CD14-positive monocyte (primary cell): ENCODE results near the gene MAD1L1. TPM values are rescaled to one million over a fixed set of nuclear protein-coding genes. Genes with fewer than 3 reads are reported as not detected.

Source experiments
- DNase-seq, 3 donors: peaks; one replicate each; pipeline ENCODE4 v3.0.0-alpha.2; 2011 to 2022
- H2AFZ ChIP-seq: 2 replicates; pipeline ENCODE4 v1.6.0; 2012; ENCODE audit warnings: mild to moderate bottlenecking, low read depth, low read length, inconsistent platforms; ENCODE audit not compliant: insufficient read depth, poor library complexity, severe bottlenecking
- H3K27ac ChIP-seq, 2 donors: 1 replicate in 1 of 2; 2 replicates in 1 of 2; pipeline ENCODE4 v1.5.1; 2012 to 2013; ENCODE audit warnings: low read length in 2 of 2, control low read depth in 1 of 2, inconsistent platforms in 1 of 2, low read depth in 1 of 2, mild to moderate bottlenecking in 1 of 2
- H3K27me3 ChIP-seq, 2 donors: one replicate each; pipeline versions ENCODE4 v1.6.0 to v1.6.1; 2011 to 2013; ENCODE audit warnings: low read length in 2 of 2; ENCODE audit not compliant: control insufficient read depth in 2 of 2, insufficient read depth in 2 of 2
- H3K36me3 ChIP-seq, 2 donors: replicated peaks in 1 of 2; 1 replicate in 1 of 2; 2 replicates in 1 of 2; pipeline versions ENCODE4 v1.5.1 to v1.6.1; 2012 to 2013; ENCODE audit warnings: low read length in 2 of 2, control low read depth in 1 of 2, inconsistent platforms in 1 of 2, mild to moderate bottlenecking in 1 of 2; ENCODE audit not compliant: insufficient read depth in 2 of 2, control insufficient read depth in 1 of 2
- H3K4me1 ChIP-seq, 2 donors: 1 replicate in 1 of 2; 2 replicates in 1 of 2; pipeline versions ENCODE4 v1.5.1 to v1.6.1; 2012 to 2013; ENCODE audit warnings: low read length in 2 of 2, control low read depth in 1 of 2, inconsistent platforms in 1 of 2, mild to moderate bottlenecking in 1 of 2, moderate library complexity in 1 of 2; ENCODE audit not compliant: insufficient read depth in 2 of 2, control insufficient read depth in 1 of 2
- H3K4me2 ChIP-seq: replicated peaks from 2 replicates; pipeline ENCODE3; 2012; ENCODE audit warnings: low read length, moderate library complexity, mild to moderate bottlenecking; ENCODE audit not compliant: poor library complexity, severe bottlenecking; ENCODE audit errors: extremely low read depth
- H3K4me3 ChIP-seq, 3 experiments: fragments of 200-600 bp in 1 of 3; sonication (generic) in 1 of 3; replicated peaks in 1 of 3; 1 replicate in 2 of 3; 2 replicates in 1 of 3; pipeline ENCODE4 v1.5.1; 2011 to 2013; ENCODE audit warnings: low read length in 3 of 3, mild to moderate bottlenecking in 3 of 3, control low read depth in 2 of 3, low read depth in 2 of 3, inconsistent platforms in 1 of 3, moderate library complexity in 1 of 3
- H3K79me2 ChIP-seq: 2 replicates; pipeline ENCODE4 v1.6.0; 2012; ENCODE audit warnings: mild to moderate bottlenecking, control low read depth, inconsistent platforms, low read length, moderate library complexity; ENCODE audit not compliant: insufficient read depth
- H3K9ac ChIP-seq: 2 replicates; pipeline ENCODE4 v1.6.0; 2017; ENCODE audit warnings: low read length, mild to moderate bottlenecking; ENCODE audit not compliant: insufficient read depth, poor library complexity, severe bottlenecking
- H3K9me3 ChIP-seq, 2 donors: replicated peaks in 1 of 2; 1 replicate in 1 of 2; 2 replicates in 1 of 2; pipeline versions ENCODE4 v1.5.1 to v1.6.1; 2012 to 2013; ENCODE audit warnings: low read length in 2 of 2, control low read depth in 1 of 2; ENCODE audit not compliant: control insufficient read depth in 1 of 2, insufficient read depth in 1 of 2
- H4K20me1 ChIP-seq: 2 replicates; pipeline ENCODE4 v1.6.0; 2012; ENCODE audit warnings: mild to moderate bottlenecking, low read length, control low read depth, moderate library complexity; ENCODE audit not compliant: insufficient read depth
- H3K27ac Mint-ChIP-seq, 7 donors: one replicate each; pipeline ENCODE4 v1.8.0; 2020; ENCODE audit warnings: mild to moderate bottlenecking in 7 of 7, mixed read lengths in 7 of 7, moderate library complexity in 6 of 7, inconsistent platforms in 2 of 7
- H3K27me3 Mint-ChIP-seq, 3 donors: one replicate each; pipeline ENCODE4 v1.8.0; 2021 to 2022; ENCODE audit warnings: low read depth in 3 of 3, mild to moderate bottlenecking in 3 of 3, mixed read lengths in 3 of 3, moderate library complexity in 3 of 3, inconsistent platforms in 1 of 3
- H3K36me3 Mint-ChIP-seq, 2 donors: one replicate each; pipeline ENCODE4 v1.8.0; 2020; ENCODE audit warnings: mixed read lengths in 2 of 2, inconsistent platforms in 1 of 2, mild to moderate bottlenecking in 1 of 2
- H3K4me1 Mint-ChIP-seq: one replicate; pipeline ENCODE4 v1.8.0; 2020; ENCODE audit warnings: mild to moderate bottlenecking, mixed read lengths
- H3K4me3 Mint-ChIP-seq, 2 donors: one replicate each; pipeline ENCODE4 v1.8.0; 2020; ENCODE audit warnings: mild to moderate bottlenecking in 2 of 2, mixed read lengths in 2 of 2, moderate library complexity in 1 of 2
- H3K9me3 Mint-ChIP-seq, 7 donors: one replicate each; pipeline ENCODE4 v1.8.0; 2020 to 2022; ENCODE audit warnings: mixed read lengths in 7 of 7, mild to moderate bottlenecking in 6 of 7, moderate library complexity in 6 of 7, inconsistent platforms in 2 of 7
- WGBS: methylation state at CpG from one replicate; pipeline ENCODE4 v1.1.5; 2013; ENCODE audit warnings: missing lambda C conversion rate; ENCODE audit not compliant: insufficient coverage; 5-methylcytosine and 5-hydroxymethylcytosine counted together
- intact Hi-C, 2 donors: fragments of 100-400 bp; cut with micrococcal nuclease; formaldehyde crosslinking; loops; one replicate each; pipeline versions ENCODE4 v1.15.0 to v1.15.1; 2023
- polyA plus RNA-seq, 3 donors: library from polyadenylated mRNA; depleted of rRNA in 1 of 3; unstranded in 2 of 3; stranded (reverse) in 1 of 3; fragments of 300-500 nt in 2 of 3; fragments of >200 nt in 1 of 3; fragmentation: Illumina TruSeq in 2 of 3; gene quantifications; 1 replicate in 2 of 3; 2 replicates in 1 of 3; pipeline ENCODE4 v1.2.3, GENCODE V29; 2012 to 2021
- TF ChIP-seq, protein P1 (sequence below): fragments of 200-600 bp; IDR thresholded peaks from one replicate; pipeline ENCODE4 v1.8.0; 2022; ENCODE audit warnings: antibody characterized with exemption, mild to moderate bottlenecking

The MAD1L1 gene
- polyA plus RNA-seq, 3 donors: 22.0 to 39.4 (median 33.2) TPM

DNA sequence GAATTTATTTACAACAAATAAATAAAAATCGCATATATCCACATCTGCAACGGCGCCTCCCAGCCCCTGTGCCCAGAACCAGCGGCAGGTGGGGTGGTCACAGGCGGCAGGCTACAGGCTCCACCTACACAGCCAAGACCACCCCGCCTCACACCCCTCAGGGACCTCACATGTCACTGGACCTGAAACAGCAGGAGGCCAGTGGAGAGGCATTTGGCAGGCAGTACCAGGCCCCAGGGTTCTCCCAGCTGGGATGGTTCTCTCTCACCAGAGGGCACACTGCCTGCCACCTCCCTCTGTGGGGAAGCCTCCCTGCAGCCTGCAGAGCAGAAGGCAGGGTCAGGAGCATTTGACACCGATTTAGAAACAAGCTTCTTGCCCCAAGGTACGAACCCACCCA is 81.5 kb downstream of the MAD1L1 start:
- no peaks in the 10 kb centered on the region for H3K27me3 Mint-ChIP-seq

DNA sequence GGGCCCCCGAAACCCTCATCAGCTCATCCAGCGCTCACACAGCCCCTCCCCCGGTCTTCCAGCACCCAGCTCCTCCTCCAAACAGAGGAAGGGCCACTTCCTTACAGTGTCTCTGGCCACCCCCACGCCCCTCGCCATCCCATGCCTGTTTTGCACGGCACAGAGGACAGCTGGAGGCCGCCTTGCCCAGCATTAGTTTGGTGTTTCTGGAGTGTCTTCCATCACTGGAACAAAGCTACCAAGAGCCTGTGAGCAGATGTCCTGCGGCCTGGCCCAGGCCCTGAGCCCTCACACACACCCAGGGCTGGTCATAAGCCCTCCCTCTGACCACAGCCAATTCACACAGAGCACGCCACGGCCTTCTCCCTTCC is 82.3 kb downstream of the MAD1L1 start:
- Histone ChIP-seq H3K9ac (no peak overlapping the region), H3K27me3 (no peaks in the 10 kb centered on the region), H4K20me1 (peaks cover 8% of the 10 kb centered on the region), H3K9me3 (no peaks in the 10 kb centered on the region), H3K4me1 (no peaks in the 10 kb centered on the region), H3K27ac (no peak overlapping the region), H3K36me3 (peaks cover 30 to 42% of the 10 kb centered on the region in 2 donors), H2AFZ (no peak overlapping the region), H3K4me2 (no peak overlapping the region), H3K79me2 (no peaks in the 10 kb centered on the region), H3K4me3 (no peak overlapping the region)
- peaks cover 8% of the 10 kb centered on the region for H3K4me1 Mint-ChIP-seq
- DNase-seq: no peak
- TF ChIP-seq, protein P1, sequence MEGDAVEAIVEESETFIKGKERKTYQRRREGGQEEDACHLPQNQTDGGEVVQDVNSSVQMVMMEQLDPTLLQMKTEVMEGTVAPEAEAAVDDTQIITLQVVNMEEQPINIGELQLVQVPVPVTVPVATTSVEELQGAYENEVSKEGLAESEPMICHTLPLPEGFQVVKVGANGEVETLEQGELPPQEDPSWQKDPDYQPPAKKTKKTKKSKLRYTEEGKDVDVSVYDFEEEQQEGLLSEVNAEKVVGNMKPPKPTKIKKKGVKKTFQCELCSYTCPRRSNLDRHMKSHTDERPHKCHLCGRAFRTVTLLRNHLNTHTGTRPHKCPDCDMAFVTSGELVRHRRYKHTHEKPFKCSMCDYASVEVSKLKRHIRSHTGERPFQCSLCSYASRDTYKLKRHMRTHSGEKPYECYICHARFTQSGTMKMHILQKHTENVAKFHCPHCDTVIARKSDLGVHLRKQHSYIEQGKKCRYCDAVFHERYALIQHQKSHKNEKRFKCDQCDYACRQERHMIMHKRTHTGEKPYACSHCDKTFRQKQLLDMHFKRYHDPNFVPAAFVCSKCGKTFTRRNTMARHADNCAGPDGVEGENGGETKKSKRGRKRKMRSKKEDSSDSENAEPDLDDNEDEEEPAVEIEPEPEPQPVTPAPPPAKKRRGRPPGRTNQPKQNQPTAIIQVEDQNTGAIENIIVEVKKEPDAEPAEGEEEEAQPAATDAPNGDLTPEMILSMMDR: no peak
- H3K36me3 Mint-ChIP-seq: peaks cover 51 to 61% of the 10 kb centered on the region in 2 donors
- WGBS: 89% methylated on average over 3 of the region's 10 CpGs
- peak overlapping the region in 2 of 7 donors; percentile 40 to 57 for H3K27ac Mint-ChIP-seq
- no peaks in the 10 kb centered on the region for H3K9me3 Mint-ChIP-seq
- H3K27me3 Mint-ChIP-seq: no peaks in the 10 kb centered on the region
- H3K4me3 Mint-ChIP-seq: no peak overlapping the region
- intact Hi-C loops: no loop called here

More for the DNA sequence above, 81.5 kb downstream of the MAD1L1 start:
- H3K27me3 ChIP-seq: no peaks in the 10 kb centered on the region
- H4K20me1 ChIP-seq: peaks cover 8% of the 10 kb centered on the region
- TF ChIP-seq, protein P1: no peak
- H3K9ac ChIP-seq: no peak overlapping the region
- Mint-ChIP-seq H3K4me3 (no peak overlapping the region), H3K9me3 (no peaks in the 10 kb centered on the region), H3K27ac (peak overlapping the region in 3 of 7 donors; percentile 27 to 62 (median 44)), H3K36me3 (peaks cover 50 to 61% of the 10 kb centered on the region in 2 donors), H3K4me1 (peaks cover 3% of the 10 kb centered on the region)
- H3K4me2 ChIP-seq: no peak overlapping the region
- no peak overlapping the region for H2AFZ ChIP-seq
- no peak overlapping the region for H3K27ac ChIP-seq
- DNase-seq: no peak
- WGBS: 90% methylated on average over 5 of the region's 8 CpGs
- H3K36me3 ChIP-seq: peaks cover 22 to 33% of the 10 kb centered on the region in 2 donors
- no peaks in the 10 kb centered on the region for H3K4me1 ChIP-seq
- no peaks in the 10 kb centered on the region for H3K9me3 ChIP-seq
- no peak overlapping the region for H3K4me3 ChIP-seq
- intact Hi-C loops: no loop called here
- no peaks in the 10 kb centered on the region for H3K79me2 ChIP-seq
